Erythroblast (primary cell): ENCODE data around the gene RPL34.
A peak's percentile ranks its signal among the peaks of the same experiment; 100 is the strongest.
"Not testable (repeated sequence)": the region's sequence is repeated elsewhere in the genome, so short reads cannot be mapped to it uniquely, and the experiment has no call there.

Experiments
- DNase-seq, 2 experiments: peaks; one replicate each; lab custom pipeline; 2025; lab: John Stamatoyannopoulos, UW
- GATA1 ChIP-seq: IDR thresholded peaks from 2 replicates; pipeline ENCODE4 v1.6.1; 2011; ENCODE audit warnings: low read depth, mild to moderate bottlenecking, control low read depth, low read length, moderate library complexity
- POLR2A ChIP-seq: IDR thresholded peaks from 2 replicates; pipeline ENCODE4 v1.6.1; 2011; ENCODE audit warnings: mild to moderate bottlenecking, low read length

Gene RPL34

DNA sequence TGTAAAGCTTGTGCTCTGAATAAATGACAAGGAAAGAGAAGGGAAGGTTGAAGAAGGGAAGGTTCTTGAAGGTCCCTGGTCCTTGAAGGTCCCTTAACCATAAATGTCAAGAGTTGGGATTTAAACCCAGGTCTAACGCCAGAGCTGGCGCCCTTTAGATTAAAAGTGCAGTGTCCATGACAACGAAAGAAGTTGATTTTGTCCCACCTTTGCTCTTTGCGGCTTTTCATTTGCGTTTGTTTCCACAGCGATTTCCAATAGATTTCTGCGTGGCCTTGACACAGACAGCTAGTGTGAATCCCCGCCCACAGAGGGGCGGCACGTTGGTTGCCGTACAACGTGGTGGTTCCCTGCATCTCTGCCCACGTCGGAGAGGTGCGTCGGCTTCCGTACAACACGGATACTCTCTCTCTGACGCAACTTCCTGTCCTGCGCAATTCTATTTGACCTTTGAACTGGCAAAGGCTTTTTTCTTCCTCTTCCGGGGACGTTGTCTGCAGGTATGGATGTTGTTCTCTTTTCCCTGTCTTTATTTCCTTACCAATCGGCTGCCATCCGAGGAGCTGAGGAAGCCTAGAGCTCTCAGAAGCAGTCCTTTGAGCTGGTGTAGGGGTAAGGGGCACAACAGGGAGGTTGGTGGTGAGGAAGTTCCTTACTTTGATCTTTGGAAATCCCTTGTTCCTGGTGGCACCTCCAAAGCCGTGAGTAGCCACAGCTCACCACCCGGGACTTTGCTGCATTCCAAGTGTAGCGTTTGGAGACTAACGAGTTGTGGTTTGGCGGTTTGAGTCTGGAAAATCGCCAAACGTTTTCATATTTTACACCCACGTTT is at the start of gene RPL34:
Gene RPL34, plus strand, starts transcription at position 476 of the 832 bp plus-strand sequence. CDS start 1,384 bp downstream, outside the sequence.
- DNase-seq: peak; percentile 98 to 99
- TF ChIP-seq GATA1 (no peak), POLR2A (peak; percentile 99)

DNA sequence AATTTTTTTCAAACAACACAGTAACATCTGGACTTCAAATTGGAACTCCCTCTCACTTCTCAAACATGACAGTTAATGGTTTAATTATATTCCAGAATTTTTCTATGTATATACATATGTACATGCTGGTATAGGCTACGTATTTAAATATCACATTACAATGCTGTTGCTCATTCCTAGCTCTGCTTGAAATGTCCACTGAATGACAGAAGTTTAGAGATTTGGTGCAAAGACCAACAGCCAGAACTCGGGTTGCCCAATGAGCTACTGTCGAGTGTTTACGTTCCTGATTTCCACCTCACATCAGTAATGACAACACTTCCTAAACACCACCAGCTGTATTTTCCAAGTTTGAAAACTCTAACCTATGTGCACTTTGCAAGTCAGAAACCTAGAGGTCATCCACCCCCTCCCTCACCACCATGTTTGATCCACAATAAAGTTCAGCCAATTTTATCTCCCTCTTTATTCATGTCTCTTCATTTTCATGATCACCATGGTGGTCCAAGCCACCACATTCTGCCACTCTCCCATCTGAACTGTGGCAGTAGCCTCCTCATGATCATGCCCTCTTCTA is 49.3 kb upstream of the RPL34 start:
- DNase-seq: no peak
- TF ChIP-seq GATA1: no peak
- no peak for TF ChIP-seq POLR2A

DNA sequence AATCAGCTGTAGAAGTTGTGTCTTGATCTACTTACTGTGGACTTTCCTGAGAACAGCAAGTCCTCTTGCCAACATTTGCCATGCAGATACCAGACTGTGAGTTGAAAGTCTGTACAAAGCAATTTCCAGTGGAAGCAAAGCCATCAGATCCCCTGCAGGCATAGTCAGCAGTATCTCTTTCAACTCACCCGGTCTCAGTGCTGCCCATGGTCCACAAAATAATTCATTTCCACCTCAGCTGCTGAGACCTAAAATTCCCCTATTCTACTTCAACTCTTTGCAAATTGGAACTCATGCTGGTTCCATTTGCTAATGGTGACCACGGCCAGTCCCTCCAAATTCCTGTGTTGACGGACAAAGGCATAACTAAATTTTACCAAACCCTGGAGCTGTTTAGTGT is 46.0 kb upstream of the RPL34 start:
- TF ChIP-seq POLR2A: no peak
- no peak for TF ChIP-seq GATA1

DNA sequence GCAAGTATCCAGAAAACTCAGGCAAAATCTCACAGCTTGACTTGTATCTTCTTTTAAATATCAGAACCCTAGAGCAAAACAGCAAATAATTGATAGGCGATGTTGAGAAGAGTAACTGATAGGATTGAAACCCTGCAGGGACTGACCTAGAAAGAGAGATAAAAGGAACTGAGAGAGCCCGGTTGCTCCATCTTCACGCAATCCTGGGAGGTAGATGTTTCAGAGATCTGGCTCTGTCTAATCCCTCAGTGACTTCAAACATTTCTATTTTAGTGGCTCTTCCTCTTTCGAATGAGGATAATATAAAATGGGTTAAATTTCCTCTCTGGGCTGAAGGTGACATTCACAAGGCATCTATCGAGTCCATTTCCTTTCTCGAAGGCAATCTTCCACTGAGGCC is 39.3 kb upstream of the RPL34 start:
- DNase-seq: no peak
- TF ChIP-seq GATA1 (no peak), POLR2A (no peak)

More for the DNA sequence above, 46.0 kb upstream of the RPL34 start:
- no peak for DNase-seq

DNA sequence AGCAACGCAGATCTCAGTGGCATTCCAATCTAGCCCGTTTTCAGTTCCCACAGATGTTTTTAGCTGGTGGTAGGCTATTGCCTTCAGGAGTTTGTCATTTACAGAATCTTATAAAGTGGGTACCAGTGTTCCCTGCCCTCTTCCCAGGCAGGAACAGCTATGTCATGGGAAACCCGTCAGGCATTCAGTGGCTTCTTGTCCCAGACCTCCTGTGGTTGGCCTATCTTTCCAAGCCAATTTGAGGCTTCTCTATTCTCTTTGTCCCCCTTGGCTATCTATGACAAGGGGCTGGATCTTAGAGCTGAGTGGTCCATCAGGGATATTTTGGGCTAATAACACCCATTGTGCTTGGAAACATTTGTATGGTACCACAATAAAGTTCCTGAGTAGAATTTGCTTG is 33.6 kb upstream of the RPL34 start:
- TF ChIP-seq GATA1 (no peak), POLR2A (no peak)

DNA sequence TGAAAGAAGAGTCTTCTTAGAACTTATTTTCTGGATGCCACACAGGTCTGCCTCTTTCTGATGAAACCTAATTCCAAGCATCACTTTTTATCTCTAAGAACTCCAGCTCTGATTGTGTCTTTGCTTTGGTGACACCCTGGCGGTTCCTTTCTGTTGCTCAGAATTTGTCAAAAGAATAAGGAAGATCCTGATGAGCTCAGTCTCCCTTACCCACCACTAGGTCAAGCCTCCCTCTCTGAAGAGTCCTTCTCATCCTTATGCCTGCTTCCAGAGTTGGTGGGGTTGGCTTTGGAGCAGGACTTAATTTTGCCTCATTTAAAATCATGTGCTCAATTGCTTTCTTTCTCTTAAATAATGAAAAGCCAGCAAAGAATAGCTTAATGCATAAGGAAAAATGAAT is 31.5 kb upstream of the RPL34 start:
- no peak for TF ChIP-seq GATA1
- no peak for TF ChIP-seq POLR2A
- no peak for DNase-seq

More for the DNA sequence above, 33.6 kb upstream of the RPL34 start:
- no peak for DNase-seq

DNA sequence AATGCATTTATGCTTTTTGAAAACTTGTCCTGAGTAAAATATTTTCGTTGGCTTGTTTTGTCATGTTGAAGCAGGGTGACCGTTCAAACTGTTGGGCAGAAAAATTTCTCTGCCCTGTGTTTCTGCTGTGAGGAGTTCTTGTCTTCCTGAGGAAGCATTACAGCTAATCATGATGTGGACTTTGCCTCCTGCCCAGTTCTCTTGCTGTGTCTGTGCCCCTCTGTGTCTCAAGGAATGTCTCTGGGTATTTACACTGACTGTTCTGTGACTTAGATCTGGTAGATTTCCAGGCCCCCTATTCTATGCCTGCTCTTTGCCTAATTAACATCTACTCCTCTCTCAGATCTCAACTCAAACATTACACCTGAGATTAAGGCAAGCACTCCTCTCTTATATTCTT is 30.4 kb upstream of the RPL34 start:
- no peak for TF ChIP-seq GATA1
- TF ChIP-seq POLR2A: no peak
- DNase-seq: no peak

DNA sequence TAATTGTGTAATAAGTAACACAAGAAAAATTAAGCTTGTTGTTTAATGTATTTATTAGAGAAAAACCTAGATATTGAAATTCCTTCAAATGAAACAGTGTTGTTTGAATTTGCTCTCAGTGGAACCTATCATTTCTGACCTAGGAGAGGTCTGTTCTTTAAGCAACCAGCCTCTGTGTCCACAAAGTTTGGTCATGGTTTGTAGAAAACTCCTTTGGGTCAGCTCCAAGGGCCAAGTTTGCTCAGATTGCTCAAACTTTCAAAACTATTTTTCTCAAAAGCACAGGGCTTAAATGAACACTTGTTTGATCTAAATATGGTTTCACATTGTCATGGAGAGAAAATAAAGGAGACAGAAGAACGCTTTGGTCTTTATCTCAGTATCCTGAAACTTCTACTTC is 29.6 kb upstream of the RPL34 start:
- no peak for TF ChIP-seq GATA1
- no peak for TF ChIP-seq POLR2A
- DNase-seq: no peak

DNA sequence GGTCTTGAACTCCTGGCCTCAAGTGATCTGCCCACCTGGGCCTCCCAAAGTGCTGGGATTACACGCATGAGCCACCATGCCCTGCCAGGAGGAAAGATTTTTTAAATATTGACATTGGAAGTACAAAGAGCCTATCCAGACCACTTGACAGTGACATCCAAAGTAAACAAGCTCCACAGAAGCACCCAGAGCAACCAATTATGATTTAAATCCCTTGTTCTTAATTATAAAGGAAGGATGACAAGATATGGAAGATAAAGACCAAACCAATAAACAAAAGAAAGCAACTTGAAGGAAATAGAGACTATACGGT is 27.7 kb upstream of the RPL34 start:
- no peak for DNase-seq
- TF ChIP-seq GATA1 (no peak), POLR2A (no peak)

DNA sequence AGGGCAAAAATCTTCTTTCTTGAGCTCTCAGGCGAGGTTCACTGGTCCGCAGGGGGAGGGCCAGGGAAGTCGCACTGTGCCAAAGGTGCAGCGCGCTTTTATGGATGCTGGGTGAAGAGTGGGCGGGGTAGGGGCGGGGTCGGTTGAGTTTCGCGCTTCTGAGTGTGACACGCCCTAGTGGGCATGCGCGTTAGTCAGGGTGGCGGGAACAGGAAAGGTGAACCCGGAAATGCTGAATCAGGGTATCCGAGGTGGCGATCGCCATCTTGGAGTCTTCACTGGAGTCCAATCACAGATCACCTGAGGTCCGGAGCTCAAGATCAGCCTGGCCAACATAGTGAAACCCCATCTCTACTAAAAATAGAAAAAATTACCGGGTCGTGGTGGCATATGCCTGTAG is 26.1 kb upstream of the RPL34 start:
- not testable (repeated sequence) for DNase-seq

DNA sequence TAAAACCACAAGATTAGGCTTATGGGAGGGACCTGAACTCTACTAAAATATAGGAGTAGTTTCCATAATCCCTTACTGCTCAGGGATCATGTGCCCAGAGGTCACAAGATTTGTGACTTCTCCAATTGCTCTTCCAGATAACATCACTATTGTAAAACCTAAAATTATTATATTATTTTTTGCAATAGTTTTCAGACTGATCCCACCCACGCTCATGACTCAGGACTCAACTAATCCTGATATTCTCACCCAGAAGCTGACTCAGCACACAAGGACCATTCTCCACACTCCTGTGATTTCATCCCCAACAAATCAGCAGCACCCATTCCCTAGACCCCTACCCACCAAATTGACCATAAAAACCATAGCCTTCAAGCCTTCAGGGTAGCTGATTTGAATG is 24.0 kb upstream of the RPL34 start:
- TF ChIP-seq POLR2A: no peak
- no peak for TF ChIP-seq GATA1
- no peak for DNase-seq

DNA sequence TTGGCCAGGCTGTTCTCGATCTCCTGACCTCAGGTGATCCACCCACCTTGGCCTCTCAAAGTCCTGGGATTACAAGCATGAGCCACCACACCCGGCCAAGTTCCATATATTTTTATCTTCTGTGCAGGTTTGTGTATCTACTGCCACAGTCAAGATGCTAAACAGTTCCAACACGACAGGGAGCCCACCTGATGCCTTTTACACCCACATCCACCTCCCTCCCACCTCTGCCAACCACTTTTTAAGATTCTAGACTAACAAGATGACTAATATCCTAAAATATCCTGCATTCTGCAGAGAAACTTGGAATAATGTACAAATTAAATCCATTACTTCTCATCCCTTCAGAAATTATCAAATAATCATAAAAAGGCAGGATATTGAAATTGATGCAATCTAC is 19.3 kb upstream of the RPL34 start:
- no peak for TF ChIP-seq GATA1
- TF ChIP-seq POLR2A: no peak
- DNase-seq: no peak

DNA sequence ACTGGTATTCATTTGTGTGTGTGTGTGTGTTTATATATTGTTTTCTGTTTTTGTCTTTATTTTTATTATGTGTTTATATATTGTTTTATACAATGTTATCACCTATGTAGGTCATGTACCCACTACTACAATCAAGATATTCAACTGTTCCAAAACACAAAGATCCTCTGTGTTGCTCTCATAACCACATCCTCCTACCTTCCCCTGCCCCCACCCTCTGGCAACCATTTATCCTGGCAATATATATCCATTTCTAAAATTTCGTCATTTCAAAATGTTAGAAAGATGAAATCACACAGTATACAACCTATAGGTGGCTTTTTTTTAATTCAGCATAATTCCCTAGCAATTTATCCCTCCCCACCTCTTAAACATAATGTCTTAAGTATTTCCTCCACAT is 18.8 kb upstream of the RPL34 start:
- TF ChIP-seq POLR2A (no peak), GATA1 (no peak)
- no peak for DNase-seq

DNA sequence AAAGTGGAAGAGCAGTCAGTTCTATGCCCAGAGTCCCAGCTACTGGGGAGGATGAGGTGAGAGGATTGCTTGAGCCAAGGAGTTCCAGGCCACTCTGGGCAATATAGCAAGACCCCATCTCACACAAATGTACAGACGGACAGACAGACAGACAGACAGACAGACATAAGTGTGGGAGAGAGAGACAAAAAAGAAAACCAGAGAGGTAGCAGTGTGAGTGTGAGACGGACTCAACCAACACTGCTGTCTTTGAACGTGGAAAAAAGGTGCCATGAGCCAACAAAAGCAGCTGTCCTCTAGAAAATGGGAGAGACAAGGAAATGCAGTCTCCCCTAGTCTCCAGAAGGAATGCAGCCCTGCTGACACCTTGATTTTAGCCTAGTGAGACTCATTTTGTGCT is 18.2 kb upstream of the RPL34 start:
- TF ChIP-seq POLR2A (no peak), GATA1 (no peak)
- DNase-seq: no peak
